T-helper 2 cell (primary cell): ENCODE data around the gene EPSTI1.
"Not testable (repeated sequence)": the region's sequence is repeated elsewhere in the genome, so short reads cannot be mapped to it uniquely, and the experiment has no call there.

Source experiments
- DNase-seq, 5 experiments: peaks; one replicate each; pipeline versions ENCODE4 v3.0.0 to v3.0.0-alpha.2; 2012 to 2022
- total RNA-seq, 2 donors: gene quantifications; one replicate each; lab custom pipeline; 2026; lab: John Stamatoyannopoulos, UW

The EPSTI1 gene, protein sequence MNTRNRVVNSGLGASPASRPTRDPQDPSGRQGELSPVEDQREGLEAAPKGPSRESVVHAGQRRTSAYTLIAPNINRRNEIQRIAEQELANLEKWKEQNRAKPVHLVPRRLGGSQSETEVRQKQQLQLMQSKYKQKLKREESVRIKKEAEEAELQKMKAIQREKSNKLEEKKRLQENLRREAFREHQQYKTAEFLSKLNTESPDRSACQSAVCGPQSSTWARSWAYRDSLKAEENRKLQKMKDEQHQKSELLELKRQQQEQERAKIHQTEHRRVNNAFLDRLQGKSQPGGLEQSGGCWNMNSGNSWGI
- total RNA-seq: 45.8 to 51.4 reads per million in 2 donors

DNA sequence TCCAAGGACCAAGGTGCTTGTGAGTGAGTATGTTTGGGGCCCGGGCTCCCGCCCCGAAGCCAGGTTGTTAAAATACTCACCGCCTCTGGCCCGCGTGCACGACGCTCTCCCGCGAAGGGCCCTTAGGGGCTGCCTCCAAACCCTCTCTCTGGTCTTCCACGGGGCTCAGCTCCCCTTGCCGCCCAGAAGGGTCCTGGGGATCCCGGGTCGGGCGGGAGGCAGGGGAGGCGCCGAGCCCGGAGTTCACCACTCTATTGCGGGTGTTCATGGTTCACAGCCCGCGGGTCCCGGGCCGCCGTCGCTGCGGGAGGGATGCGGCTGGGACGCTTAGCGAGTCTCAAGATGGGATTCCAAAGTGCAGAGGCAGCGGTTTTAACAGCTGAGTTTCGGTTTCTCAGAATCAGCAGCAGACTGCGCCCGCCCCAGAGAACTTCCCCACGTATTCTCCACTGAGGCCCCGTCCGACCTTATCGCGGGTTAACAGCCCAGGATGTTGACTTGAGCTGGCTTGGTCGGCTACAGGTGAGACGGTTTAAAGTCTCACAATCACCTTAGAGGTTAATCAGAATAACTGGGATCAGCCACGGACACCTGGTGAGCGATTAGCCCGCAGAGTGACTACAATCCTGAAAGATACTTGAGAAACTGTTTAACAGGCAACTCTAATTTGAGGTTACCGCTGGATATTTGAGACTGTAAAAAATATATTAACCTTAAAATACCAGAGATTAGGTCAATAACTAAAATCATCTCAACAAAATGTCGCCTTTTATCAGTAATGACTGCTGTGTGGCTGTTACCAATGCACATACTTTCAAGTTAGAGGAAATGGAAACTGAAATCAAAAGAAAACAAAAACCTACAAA, at the start of gene EPSTI1:
EPSTI1 (minus strand) TSS at position 344 of the 866 bp plus-strand sequence; CDS start at position 268, 76 bp downstream.
- peak; percentile 42 to 89 (median 60) for DNase-seq

GRCh38 chr13:43041369-43041921, 49.4 kb upstream of the EPSTI1 start:
- no peak for DNase-seq

DNA sequence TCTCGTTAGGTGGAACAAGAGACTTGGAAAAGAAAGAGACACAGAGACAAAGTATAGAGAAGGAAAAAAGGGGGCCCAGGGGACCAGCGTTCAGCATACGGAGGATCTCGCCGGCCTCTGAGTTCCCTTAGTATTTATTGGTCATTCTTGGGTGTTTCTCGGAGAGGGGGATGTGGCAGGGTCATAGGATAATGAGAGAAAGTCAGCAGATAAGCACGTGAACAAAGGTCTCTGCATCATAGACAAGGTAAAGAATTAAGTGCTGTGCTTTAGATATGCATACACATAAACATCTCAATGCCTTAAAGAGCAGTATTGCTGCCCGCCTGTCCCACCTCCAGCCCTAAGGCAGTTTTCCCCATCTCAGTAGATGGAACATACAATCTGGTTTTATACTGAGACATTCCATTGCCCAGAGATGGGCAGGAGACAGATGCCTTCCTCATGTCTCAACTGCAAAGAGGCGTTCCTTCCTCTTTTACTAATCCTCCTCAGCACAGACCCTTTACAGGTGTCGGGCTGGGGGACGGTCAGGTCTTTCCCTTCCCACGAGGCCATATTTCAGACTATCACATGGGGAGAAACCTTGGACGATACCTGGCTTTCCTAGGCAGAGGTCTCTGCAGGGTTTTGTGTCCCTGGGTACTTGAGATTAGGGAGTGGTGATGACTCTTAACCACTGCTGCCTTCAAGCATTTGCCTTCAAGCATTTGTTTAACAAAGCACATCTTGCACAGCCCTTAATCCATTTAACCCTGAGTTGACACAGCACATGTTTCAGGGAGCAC, 48.7 kb upstream of the EPSTI1 start:
- DNase-seq: not testable (repeated sequence)

- DNase-seq: no peak
Observed at GRCh38 chr13:43039966-43040365, 47.9 kb upstream of the EPSTI1 start.

GRCh38 chr13:43036351-43037250, 44.6 kb upstream of the EPSTI1 start:
- no peak for DNase-seq

GRCh38 chr13:43033038-43033437, 41.0 kb upstream of the EPSTI1 start:
- no peak for DNase-seq

DNA sequence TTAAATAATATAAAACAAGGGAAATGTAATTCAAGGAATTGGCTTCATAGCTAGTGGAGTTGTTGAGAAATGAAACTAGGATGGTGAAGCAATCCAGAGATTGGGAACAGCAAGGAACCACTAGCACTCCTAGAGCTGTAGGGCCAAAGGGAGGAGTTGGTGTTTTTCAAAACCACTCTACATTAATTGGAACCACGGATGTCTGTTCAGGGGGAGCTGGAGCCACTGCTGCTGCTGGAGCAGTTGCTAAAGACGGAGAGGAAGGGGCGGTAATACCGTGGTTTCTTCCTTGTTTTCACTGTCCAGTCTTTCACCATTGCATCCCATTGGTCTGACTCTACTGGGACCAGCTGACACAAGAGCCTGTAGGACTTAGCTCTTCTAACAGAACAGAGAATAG, 39.8 kb upstream of the EPSTI1 start:
- DNase-seq: no peak

- no peak for DNase-seq
Observed at GRCh38 chr13:43030548-43030947, 38.5 kb upstream of the EPSTI1 start.

- no peak for DNase-seq
Observed at GRCh38 chr13:43026262-43026661, 34.2 kb upstream of the EPSTI1 start.

DNA sequence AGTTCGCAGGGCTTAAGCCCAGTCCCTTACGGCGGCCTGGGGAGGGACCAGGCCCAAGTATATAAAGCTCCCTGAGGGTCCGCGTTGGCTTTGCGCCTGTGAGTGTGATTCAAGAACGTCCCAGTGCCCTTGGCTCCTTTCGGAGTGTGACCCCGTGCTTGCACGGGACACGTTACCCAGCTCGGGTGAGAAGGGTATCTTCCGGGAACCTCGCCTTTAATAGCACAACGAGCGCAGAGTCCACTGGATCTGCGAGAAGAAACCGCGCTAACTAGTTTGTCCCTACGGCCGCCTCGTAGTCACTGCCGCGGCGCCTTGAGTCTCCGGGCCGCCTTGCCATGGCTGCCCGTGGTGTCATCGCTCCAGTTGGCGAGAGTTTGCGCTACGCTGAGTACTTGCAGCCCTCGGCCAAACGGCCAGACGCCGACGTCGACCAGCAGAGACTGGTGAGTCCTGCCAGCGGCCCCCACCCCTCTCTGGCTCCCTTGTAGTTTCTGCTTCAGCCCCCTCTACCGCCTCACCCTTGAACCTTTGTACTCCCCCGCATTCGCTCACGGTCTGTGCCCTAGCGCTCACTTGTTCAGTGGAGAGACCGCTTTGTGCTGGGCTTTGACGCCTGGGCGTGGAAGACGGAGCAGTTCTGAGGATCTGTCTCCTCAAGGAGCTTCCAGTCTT, 31.4 kb upstream of the EPSTI1 start, which contains the start of gene DNAJC15:
DNAJC15 (plus strand) TSS at position 298 of the 675 bp plus-strand sequence; CDS start at position 339, 41 bp downstream.
- peak; percentile 36 to 88 (median 64) for DNase-seq

GRCh38 chr13:43022934-43023288, 30.9 kb upstream of the EPSTI1 start:
- no peak for DNase-seq

DNA sequence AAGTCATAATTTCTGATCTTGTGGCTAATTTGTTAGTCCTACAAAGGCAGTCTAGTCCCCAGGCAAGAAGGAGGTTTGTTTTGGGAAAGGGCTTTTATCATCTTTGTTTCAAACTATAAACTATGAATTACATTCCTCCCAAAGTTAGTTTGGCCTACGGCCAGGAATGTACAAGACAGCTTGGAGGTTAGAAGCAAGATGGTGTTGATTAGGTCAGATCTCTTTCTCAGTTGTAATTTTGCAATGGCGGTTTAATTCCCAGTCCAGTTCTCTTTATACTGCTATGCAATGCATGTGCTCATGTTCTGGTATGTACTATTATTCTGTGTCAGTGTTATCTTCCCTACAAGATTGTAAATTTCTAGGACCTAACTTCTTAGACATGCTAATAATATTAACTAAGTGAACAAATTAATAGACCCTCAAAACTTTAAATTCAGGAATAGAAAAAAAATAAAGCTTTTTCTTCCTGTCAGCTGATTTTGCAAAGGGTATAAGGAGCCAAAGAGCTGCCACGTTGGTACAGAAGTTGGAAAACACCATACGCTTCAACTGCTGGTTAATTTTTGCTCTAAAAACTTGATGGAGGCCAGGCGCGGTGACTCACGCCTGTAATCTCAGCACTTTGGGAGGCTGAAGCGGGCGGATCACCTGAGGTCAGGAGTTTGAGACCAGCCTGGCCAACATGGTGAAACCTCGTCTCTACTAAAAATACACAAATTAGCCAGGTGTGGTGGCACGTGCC, 30.1 kb upstream of the EPSTI1 start:
- no peak for DNase-seq

DNA sequence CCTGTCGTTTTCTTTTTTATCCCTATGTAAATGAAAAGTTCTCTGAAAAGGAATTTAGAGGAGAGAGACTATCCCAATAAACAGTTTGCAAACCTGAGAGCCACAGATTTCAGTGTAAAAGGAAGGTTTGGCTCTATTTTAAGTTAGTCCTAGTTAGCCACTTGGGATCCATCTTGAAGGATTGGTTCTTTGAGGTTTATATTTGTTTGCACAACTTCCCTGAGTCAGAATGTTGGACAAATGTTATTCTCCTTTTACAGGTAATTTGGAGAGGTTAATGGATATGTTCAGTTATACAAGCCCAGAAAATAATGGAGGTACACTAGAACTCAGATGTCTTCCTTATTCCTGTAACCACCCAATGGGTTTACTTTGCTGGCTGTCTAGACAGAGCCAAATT, 28.8 kb upstream of the EPSTI1 start:
- DNase-seq: no peak

DNA sequence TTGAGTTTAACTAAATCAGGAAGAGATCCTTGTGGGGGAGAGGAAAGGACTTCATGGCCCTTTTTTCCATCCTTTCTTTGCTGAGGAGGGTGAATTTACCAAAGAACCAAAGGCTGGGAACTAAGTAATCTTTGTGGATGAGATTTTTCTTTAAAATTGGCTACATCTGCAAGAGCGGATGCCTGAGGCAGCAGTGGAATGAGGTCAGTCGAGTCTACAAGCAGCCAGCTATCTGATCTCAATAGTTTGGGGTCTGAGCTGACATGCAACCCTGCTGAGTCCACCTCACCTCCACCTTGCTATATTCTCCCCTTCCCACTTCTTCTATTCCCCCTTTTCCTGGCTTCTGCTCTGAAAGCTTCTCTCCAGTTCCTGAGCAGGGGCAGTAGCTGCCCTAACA, 27.8 kb upstream of the EPSTI1 start:
- no peak for DNase-seq

GRCh38 chr13:43016226-43016625, 24.2 kb upstream of the EPSTI1 start:
- no peak for DNase-seq

GRCh38 chr13:43014162-43014561, 22.1 kb upstream of the EPSTI1 start:
- no peak for DNase-seq

DNA sequence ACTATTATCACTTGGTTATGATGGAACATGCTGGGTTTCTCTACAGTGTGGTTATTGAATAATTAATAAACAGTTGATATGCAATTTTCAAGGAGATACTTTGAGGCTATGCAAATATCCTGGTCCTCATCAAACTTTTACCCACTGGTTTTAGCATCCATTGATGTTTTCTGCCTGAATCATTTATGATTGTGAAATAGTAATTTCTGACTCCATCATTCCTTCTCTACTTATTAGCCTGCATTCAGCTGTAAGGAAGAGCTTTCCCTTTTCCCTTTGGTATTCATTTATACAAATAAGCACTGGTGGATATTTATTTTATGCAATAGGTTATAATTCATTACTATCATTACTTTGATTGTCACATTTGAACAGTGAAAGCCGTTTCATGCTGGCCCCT, 17.5 kb upstream of the EPSTI1 start:
- no peak for DNase-seq

DNA sequence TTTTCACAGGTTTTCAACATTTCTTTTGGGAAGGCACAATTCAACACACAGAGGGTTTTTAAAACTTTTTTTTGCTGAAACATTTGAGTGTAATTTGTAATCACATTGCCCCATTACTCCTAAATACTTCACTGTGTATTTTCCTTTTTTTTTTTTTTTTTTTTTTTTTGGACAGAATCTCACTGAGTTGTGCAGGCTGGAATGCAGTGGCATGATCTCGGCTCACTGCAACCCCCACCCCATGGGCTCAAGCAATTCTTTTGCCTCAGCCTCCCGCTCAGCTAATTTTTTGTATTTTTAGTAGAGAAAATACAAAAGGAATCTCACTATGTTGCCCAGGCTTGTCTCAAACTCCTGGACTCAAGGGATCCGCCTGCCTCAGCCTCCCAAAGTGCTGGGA, 16.6 kb upstream of the EPSTI1 start:
- DNase-seq: no peak

GRCh38 chr13:43006893-43007631, 15.0 kb upstream of the EPSTI1 start:
- no peak for DNase-seq
